A549 (cell line): ENCODE measurements around the gene SLC6A12.

ENCODE experiments used
- BHLHE40 ChIP-seq: IDR thresholded peaks from 2 replicates; pipeline ENCODE4 v1.6.1; 2012; ENCODE audit warnings: low read depth, low read length, inconsistent platforms
- KDM1A ChIP-seq: fragments of 200-600 bp; sonication (generic); IDR thresholded peaks from 2 replicates; pipeline ENCODE4 v1.6.1; 2016; ENCODE audit warnings: low read depth, mild to moderate bottlenecking
- RFX5 ChIP-seq: fragments of 450-650 bp; IDR thresholded peaks from 2 replicates; pipeline ENCODE4 v1.7.1; 2014; ENCODE audit warnings: antibody characterized with exemption, mild to moderate bottlenecking, moderate library complexity
- SMC3 ChIP-seq: fragments of >200 bp; sonication (Bioruptor Twin); formaldehyde crosslinking; IDR thresholded peaks from 3 replicates; pipeline ENCODE4 v1.6.1; 2018; ENCODE audit warnings: inconsistent platforms

DNA sequence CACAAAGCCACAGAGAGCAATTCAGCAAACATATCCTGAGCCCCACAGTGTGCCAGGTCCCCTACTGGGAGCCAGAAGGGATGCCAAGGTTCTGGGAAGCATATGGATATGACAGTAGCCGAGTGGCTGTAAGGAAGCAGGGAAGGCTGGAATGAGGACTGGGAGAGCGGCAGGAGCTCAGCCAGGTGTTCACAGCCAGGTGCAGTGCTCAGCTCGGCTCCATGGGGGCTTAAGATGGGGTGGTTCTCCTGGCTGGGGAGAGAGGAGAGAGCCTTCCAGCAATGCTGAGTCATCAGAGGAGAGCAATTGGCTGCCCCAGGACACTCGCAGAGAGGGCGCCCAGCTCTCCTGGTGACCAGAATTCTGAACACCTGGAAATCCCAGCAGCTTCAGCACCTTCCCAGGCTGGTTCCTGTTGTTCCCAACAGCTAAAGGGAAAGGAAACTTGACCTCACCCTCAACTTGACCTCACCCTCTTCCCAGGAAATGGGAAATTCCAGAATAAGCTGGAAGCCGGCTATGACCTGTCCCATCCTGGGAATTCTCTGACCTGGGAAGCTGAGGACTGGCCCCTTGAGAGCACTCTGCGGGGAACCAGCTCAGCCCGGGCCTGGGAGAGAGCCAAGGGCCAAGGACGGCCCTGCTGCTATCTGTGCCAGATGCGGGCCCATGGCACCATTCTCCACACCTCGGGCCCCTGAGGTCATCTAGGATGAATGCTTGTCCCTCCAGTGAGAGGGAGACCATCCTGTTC is 34.6 kb downstream of the SLC6A12 start:
- no peak for TF ChIP-seq KDM1A
- no peak for TF ChIP-seq RFX5
- TF ChIP-seq BHLHE40, result no peak
- TF ChIP-seq SMC3, result no peak
